IMR-90 (cell line): ENCODE data around the gene ING3. TPM values are rescaled to one million over a fixed set of nuclear protein-coding genes. Genes with fewer than 3 reads are reported as not detected.

Experiments
- ATAC-seq: fragments of 200-7000 bp; cut with Tn5 transposase; 2 replicates; pipeline ENCODE4 v1.9.1; 2020; ENCODE audit warnings: low read depth, mild to moderate bottlenecking, moderate library complexity
- BruUV-seq: library from RNA; stranded (reverse); fragments of 400-500 nt; replicated peaks from 2 replicates; lab custom pipeline; 2021; lab: Mats Ljungman, UMichigan
- CTCF ChIA-PET: fragments of 300-600 bp; formaldehyde crosslinking; extraction: SDS; loops from one replicate; lab custom pipeline; 2021; ENCODE audit warnings: antibody characterized with exemption; lab: Yijun Ruan, JAX
- POLR2A ChIA-PET: fragments of 300-600 bp; sonication (Branson Sonifier 250); formaldehyde crosslinking; loops from one replicate; lab custom pipeline; 2022; ENCODE audit warnings: antibody characterized with exemption; ENCODE audit not compliant: unreplicated experiment; lab: Charles Lee
- DNase-seq: peaks from one replicate; pipeline ENCODE4 v3.0.0; 2013
- H2AFZ ChIP-seq: replicated peaks from 2 replicates; pipeline ENCODE3; 2013; ENCODE audit warnings: low read length, mild to moderate bottlenecking; ENCODE audit not compliant: poor library complexity
- H2AK5ac ChIP-seq: 2 replicates; pipeline ENCODE4 v1.6.1; 2013; ENCODE audit warnings: low read depth, low read length, inconsistent platforms
- H2AK9ac ChIP-seq: replicated peaks from 2 replicates; pipeline ENCODE3; 2013; ENCODE audit warnings: mild to moderate bottlenecking, low read depth, low read length, moderate library complexity; ENCODE audit not compliant: poor library complexity
- H2BK120ac ChIP-seq: 2 replicates; pipeline ENCODE4 v1.6.1; 2013; ENCODE audit warnings: low read depth, low read length, inconsistent platforms
- H2BK15ac ChIP-seq: 3 replicates; pipeline ENCODE4 v1.6.1; 2013; ENCODE audit warnings: low read depth, low read length, inconsistent platforms
- H2BK20ac ChIP-seq: 2 replicates; pipeline ENCODE4 v1.6.1; 2013; ENCODE audit warnings: low read depth, mild to moderate bottlenecking, inconsistent platforms, low read length, moderate library complexity
- H2BK5ac ChIP-seq: 2 replicates; pipeline ENCODE4 v1.6.1; 2013; ENCODE audit warnings: mild to moderate bottlenecking, low read depth, low read length, inconsistent platforms; ENCODE audit not compliant: poor library complexity, severe bottlenecking
- H3K14ac ChIP-seq: replicated peaks from 2 replicates; pipeline ENCODE4 v1.6.1; 2013; ENCODE audit warnings: low read depth, low read length, inconsistent platforms
- H3K18ac ChIP-seq: 2 replicates; pipeline ENCODE4 v1.6.1; 2013; ENCODE audit warnings: low read depth, low read length, control low read depth
- H3K23ac ChIP-seq: 2 replicates; pipeline ENCODE4 v1.6.1; 2013; ENCODE audit warnings: low read depth, low read length, inconsistent platforms
- H3K27ac ChIP-seq: 2 replicates; pipeline ENCODE4 v1.5.1; 2013; ENCODE audit warnings: mild to moderate bottlenecking, control low read depth, low read length; ENCODE audit not compliant: insufficient read depth
- H3K27me3 ChIP-seq: 2 replicates; pipeline ENCODE4 v1.6.1; 2013; ENCODE audit warnings: low read length; ENCODE audit not compliant: control insufficient read depth, insufficient read depth
- H3K36me3 ChIP-seq: 2 replicates; pipeline ENCODE4 v1.6.1; 2013; ENCODE audit warnings: low read length, mixed read lengths; ENCODE audit not compliant: control insufficient read depth, insufficient read depth
- H3K4ac ChIP-seq: 2 replicates; pipeline ENCODE4 v1.6.1; 2013; ENCODE audit warnings: low read depth, low read length, inconsistent platforms
- H3K4me1 ChIP-seq: 2 replicates; pipeline ENCODE4 v1.6.1; 2013; ENCODE audit warnings: low read length, mixed read lengths; ENCODE audit not compliant: control insufficient read depth, insufficient read depth
- H3K4me2 ChIP-seq: 2 replicates; pipeline ENCODE4 v1.6.1; 2013; ENCODE audit warnings: low read depth, mild to moderate bottlenecking, control low read depth, low read length, moderate library complexity
- H3K4me3 ChIP-seq: 2 replicates; pipeline ENCODE4 v1.5.1; 2013; ENCODE audit warnings: low read depth, mild to moderate bottlenecking, control low read depth, low read length, moderate library complexity; ENCODE audit not compliant: insufficient read depth
- H3K56ac ChIP-seq: 2 replicates; pipeline ENCODE4 v1.6.1; 2013; ENCODE audit warnings: low read length, inconsistent platforms; ENCODE audit not compliant: insufficient read depth; ENCODE audit errors: extremely low read depth
- H3K79me1 ChIP-seq, 2 experiments: 2 replicates each; pipeline ENCODE4 v1.6.1; 2013; ENCODE audit warnings: low read length in 2 of 2, inconsistent platforms in 1 of 2, low read depth in 1 of 2
- H3K9ac ChIP-seq: 2 replicates; pipeline ENCODE4 v1.6.1; 2013; ENCODE audit warnings: low read depth, low read length, control low read depth
- H3K9me1 ChIP-seq: 2 replicates; pipeline ENCODE4 v1.6.1; 2013; ENCODE audit warnings: low read length, inconsistent platforms; ENCODE audit not compliant: insufficient read depth
- H3K9me3 ChIP-seq: 2 replicates; pipeline ENCODE4 v1.6.1; 2013; ENCODE audit warnings: low read length; ENCODE audit not compliant: control insufficient read depth, insufficient read depth
- H4K20me1 ChIP-seq: 2 replicates; pipeline ENCODE4 v1.6.1; 2013; ENCODE audit warnings: low read length, inconsistent platforms; ENCODE audit not compliant: insufficient read depth
- H4K5ac ChIP-seq: 2 replicates; pipeline ENCODE4 v1.6.1; 2013; ENCODE audit warnings: mild to moderate bottlenecking, low read depth, low read length, control low read depth
- H4K8ac ChIP-seq, 2 experiments: 2 replicates each; pipeline ENCODE4 v1.6.1; 2013; ENCODE audit warnings: low read depth in 2 of 2, low read length in 2 of 2, control low read depth in 1 of 2, inconsistent platforms in 1 of 2
- H4K91ac ChIP-seq: 2 replicates; pipeline ENCODE4 v1.6.1; 2013; ENCODE audit warnings: low read depth, low read length, inconsistent platforms; ENCODE audit not compliant: insufficient read depth
- CEBPB ChIP-seq: IDR thresholded peaks from 2 replicates; pipeline ENCODE4 v1.6.1; 2012; ENCODE audit warnings: low read depth, low read length, improper control_type of control experiment
- CHD1 ChIP-seq: IDR thresholded peaks from 2 replicates; pipeline ENCODE4 v1.6.1; 2012; ENCODE audit warnings: low read depth, low read length, improper control_type of control experiment
- CTCF ChIP-seq: conservative IDR thresholded peaks from 2 replicates; pipeline ENCODE4 v1.5.1; 2012; ENCODE audit warnings: mild to moderate bottlenecking, low read depth, low read length, improper control_type of control experiment
- FOS ChIP-seq: fragments of 150-350 bp; IDR thresholded peaks from 2 replicates; pipeline ENCODE4 v1.6.1; 2016; ENCODE audit warnings: low read depth, low read length
- MAFK ChIP-seq: IDR thresholded peaks from 2 replicates; pipeline ENCODE4 v1.6.1; 2012; ENCODE audit warnings: low read depth, low read length, improper control_type of control experiment
- MAZ ChIP-seq: IDR thresholded peaks from 2 replicates; pipeline ENCODE4 v1.6.1; 2012; ENCODE audit warnings: low read depth, mild to moderate bottlenecking, low read length, improper control_type of control experiment, moderate library complexity, borderline replicate concordance
- RAD21 ChIP-seq: IDR thresholded peaks from 2 replicates; pipeline ENCODE4 v1.6.1; 2012; ENCODE audit warnings: low read length, improper control_type of control experiment
- RCOR1 ChIP-seq: IDR thresholded peaks from 2 replicates; pipeline ENCODE4 v1.6.1; 2012; ENCODE audit warnings: mild to moderate bottlenecking, low read length, improper control_type of control experiment; ENCODE audit not compliant: insufficient replicate concordance
- SMC3 ChIP-seq: fragments of 150-350 bp; IDR thresholded peaks from 2 replicates; pipeline ENCODE4 v1.6.1; 2016; ENCODE audit warnings: low read depth, mild to moderate bottlenecking, antibody characterized with exemption, low read length, moderate library complexity
- WGBS, 2 experiments: methylation state at CpG; one replicate each; pipeline versions ENCODE4 v1.1.5 to v1.1.7; 2013; ENCODE audit warnings: missing lambda C conversion rate in 2 of 2; ENCODE audit not compliant: insufficient read length in 1 of 2; ENCODE audit errors: extremely low coverage in 2 of 2; 5-methylcytosine and 5-hydroxymethylcytosine counted together
- dilution Hi-C: fragments of 300-500 bp; cut with HindIII; formaldehyde crosslinking; loops from one replicate; pipeline ENCODE4 v1.14.3; 2018; ENCODE audit warnings: low sequenced_read_pairs; ENCODE audit not compliant: unreplicated experiment
- in situ Hi-C: fragments of 300-500 bp; cut with MboI; formaldehyde crosslinking; loops from 3 replicates; pipeline ENCODE4 v1.14.3; 2019; ENCODE audit warnings: low sequenced_read_pairs, inconsistent platforms, mixed read lengths
- intact Hi-C: fragments of 100-400 bp; cut with micrococcal nuclease; formaldehyde crosslinking; loops from 2 replicates; pipeline ENCODE4 v1.10.0; 2022
- polyA plus RNA-seq, 3 experiments: library from polyadenylated mRNA; depleted of rRNA; stranded (reverse); fragments of >200 nt; gene quantifications; 2 replicates each; pipeline ENCODE4 v1.2.3, GENCODE V29; 2012; ENCODE audit warnings: low replicate concordance in 1 of 3
- total RNA-seq: library from RNA; depleted of rRNA; stranded (reverse); fragments of >200 nt; gene quantifications from 2 replicates; pipeline ENCODE4 v1.2.3, GENCODE V29; 2012

ING3 gene
- total and polyA plus RNA-seq, 2 of the 4 experiments (the other 2 are of a cell fraction) = 7.2 to 11.3 TPM

- Histone ChIP-seq H3K36me3 (no peaks in the 10 kb centered on the region; the same call in 1 of the 2 replicates), H2BK15ac (peak overlapping the region; percentile 89; the same call in 1 of the 3 replicates), H3K9ac (no peak overlapping the region), H2AFZ (no peak overlapping the region), H2BK120ac (peak overlapping the region; percentile 24; the same call in 1 of the 2 replicates), H4K8ac (peak overlapping the region in 1 of 2 experiments; percentile 20; a peak in 1 of 4 replicates), H3K14ac (peak overlapping the region; percentile 7; the same call in 1 of the 2 replicates), H3K27ac (peak overlapping the region; percentile 23; the same call in 1 of the 2 replicates), H3K9me1 (peaks cover 8% of the 10 kb centered on the region; the same call in 1 of the 2 replicates), H3K4me1 (peaks cover 11% of the 10 kb centered on the region), H4K20me1 (no peaks in the 10 kb centered on the region; the same call in 1 of the 2 replicates), H2AK5ac (peak overlapping the region; percentile 74), H2BK20ac (no peak overlapping the region), H3K4me2 (peak overlapping the region; percentile 29; the same call in 1 of the 2 replicates), H3K79me1 (peaks cover 19 to 63% of the 10 kb centered on the region in 2 experiments), H3K27me3 (no peaks in the 10 kb centered on the region), H3K23ac (no peak overlapping the region), H4K5ac (peak overlapping the region; percentile 75; the same call in 1 of the 2 replicates), H3K18ac (peak overlapping the region; percentile 79), H3K9me3 (no peaks in the 10 kb centered on the region), H3K4ac (peak overlapping the region; percentile 59; the same call in 1 of the 2 replicates), H4K91ac (no peak overlapping the region), H3K4me3 (no peak overlapping the region), H3K56ac (no peak overlapping the region), H2BK5ac (peak overlapping the region; percentile 40), H2AK9ac (no peak overlapping the region)
- 100% methylated on average over 1 of the region's 7 CpGs; no CpG with 5 or more reads in 1 of the 2 experiments for WGBS, 2 experiments
- BruUV-seq = no TSS peak
- intact Hi-C loops = no loop called here
- DNase-seq = no peak
- TF ChIP-seq RCOR1 (no peak), MAFK (0 out of 2 replicates have a peak, but pooled peaks have one; percentile 35), CEBPB (no peak), MAZ (no peak), FOS (no peak), SMC3 (no peak), CHD1 (no peak), CTCF (no peak), RAD21 (no peak)
- ChIA-PET CTCF (interaction anchor here (0.6 to 2.2 kb wide), 2 partner anchors 29 to 84 kb away, joined by 3 to 6 read pairs; no protein-coding TSS in a partner anchor), POLR2A (no interaction called here)
- no peak for ATAC-seq
- in situ Hi-C loops = loop anchor here (25.0 kb wide), 1 partner anchor 339 kb away; the partner anchor contains the start of gene WNT16
- dilution Hi-C loops = loop anchor here (25.0 kb wide), 1 partner anchor 89 kb away; no protein-coding TSS in a partner anchor
These were observed 47.4 kb downstream of the ING3 start for GRCh38 chr7:120997882-120998474.
